Hepatocyte (in vitro differentiated cells): Measurements from ENCODE around the gene GPRC5C. TPM values are rescaled to one million over a fixed set of nuclear protein-coding genes. Genes with fewer than 3 reads are reported as not detected.
A peak's percentile ranks its signal among the peaks of the same experiment; 100 is the strongest.

Experiments used
- DNase-seq: peaks from one replicate; pipeline ENCODE4 v3.0.0-alpha.2; 2016; ENCODE audit warnings: low spot score
- H2AFZ ChIP-seq: fragments of 200-600 bp; sonication (generic); 2 replicates; pipeline ENCODE4 v1.6.0; 2016; ENCODE audit warnings: antibody characterized with exemption, mild to moderate bottlenecking
- H3K27ac ChIP-seq: fragments of 200-600 bp; sonication (generic); 2 replicates; pipeline ENCODE4 v1.5.1; 2016; ENCODE audit warnings: mild to moderate bottlenecking
- H3K27me3 ChIP-seq: fragments of 200-600 bp; sonication (generic); 2 replicates; pipeline ENCODE4 v1.6.1; 2016
- H3K36me3 ChIP-seq: fragments of 200-600 bp; sonication (generic); replicated peaks from 2 replicates; pipeline ENCODE4 v1.5.1; 2016; ENCODE audit warnings: low read depth; ENCODE audit not compliant: insufficient read depth
- H3K4me1 ChIP-seq: fragments of 200-600 bp; sonication (generic); 2 replicates; pipeline ENCODE4 v1.5.1; 2016; ENCODE audit warnings: mild to moderate bottlenecking, moderate library complexity; ENCODE audit not compliant: insufficient read depth
- H3K4me2 ChIP-seq: fragments of 200-600 bp; sonication (generic); 2 replicates; pipeline ENCODE4 v1.6.0; 2016
- H3K4me3 ChIP-seq: fragments of 200-600 bp; sonication (generic); 2 replicates; pipeline ENCODE4 v1.5.1; 2016; ENCODE audit warnings: mild to moderate bottlenecking
- H3K79me2 ChIP-seq: fragments of 200-600 bp; sonication (generic); 2 replicates; pipeline ENCODE4 v1.6.0; 2017; ENCODE audit warnings: mild to moderate bottlenecking
- H3K9me2 ChIP-seq: fragments of 200-600 bp; sonication (generic); replicated peaks from 2 replicates; pipeline ENCODE4 v1.6.0; 2017; ENCODE audit warnings: mild to moderate bottlenecking; ENCODE audit not compliant: insufficient read depth
- H3K9me3 ChIP-seq: fragments of 200-600 bp; sonication (generic); 2 replicates; pipeline ENCODE4 v1.5.1; 2016; ENCODE audit warnings: low read depth, mild to moderate bottlenecking
- H4K20me1 ChIP-seq: fragments of 200-600 bp; sonication (generic); 2 replicates; pipeline ENCODE4 v1.6.0; 2016; ENCODE audit warnings: mild to moderate bottlenecking; ENCODE audit not compliant: insufficient read depth, poor library complexity, severe bottlenecking
- EZH2 ChIP-seq: fragments of 200-600 bp; sonication (generic); IDR thresholded peaks from 2 replicates; pipeline ENCODE4 v1.6.1; 2016; ENCODE audit warnings: antibody characterized with exemption, mild to moderate bottlenecking, borderline replicate concordance
- EZH2phosphoT487 ChIP-seq: fragments of 200-600 bp; sonication (generic); IDR thresholded peaks from one replicate; pipeline ENCODE4 v1.6.1; 2018; ENCODE audit warnings: antibody characterized with exemption, mild to moderate bottlenecking, low read depth, moderate library complexity; ENCODE audit not compliant: unreplicated experiment, severe bottlenecking
- WGBS: methylation state at CpG from one replicate; pipeline ENCODE4 v1.1.6; 2016; ENCODE audit warnings: low lambda C conversion rate; ENCODE audit errors: missing lambda C conversion rate; 5-methylcytosine and 5-hydroxymethylcytosine counted together
- polyA plus RNA-seq: library from polyadenylated mRNA; unstranded; fragments of >200 nt; fragmentation: Nextera tagmentation; extraction: Ambion mirVana; gene quantifications from 2 replicates; pipeline ENCODE4 v1.2.1, GENCODE V29; 2016
- small RNA-seq: library from RNA; depleted of rRNA; stranded (forward); fragments of <200 nt; gene quantifications from one replicate; pipeline ENCODE3, GENCODE V24; 2014
- total RNA-seq: library from RNA; depleted of rRNA; stranded (reverse); fragments of >200 nt; gene quantifications from 2 replicates; pipeline ENCODE4 v1.2.3, GENCODE V29; 2014
- TF ChIP-seq, protein P1 (sequence below): fragments of 200-600 bp; sonication (generic); IDR thresholded peaks from 2 replicates; pipeline ENCODE4 v1.5.1; 2016; ENCODE audit warnings: antibody characterized with exemption, mild to moderate bottlenecking; ENCODE audit not compliant: poor library complexity

GPRC5C gene
- total and polyA plus RNA-seq, 2 experiments from 2014 or later: 150 to 237 TPM

DNA sequence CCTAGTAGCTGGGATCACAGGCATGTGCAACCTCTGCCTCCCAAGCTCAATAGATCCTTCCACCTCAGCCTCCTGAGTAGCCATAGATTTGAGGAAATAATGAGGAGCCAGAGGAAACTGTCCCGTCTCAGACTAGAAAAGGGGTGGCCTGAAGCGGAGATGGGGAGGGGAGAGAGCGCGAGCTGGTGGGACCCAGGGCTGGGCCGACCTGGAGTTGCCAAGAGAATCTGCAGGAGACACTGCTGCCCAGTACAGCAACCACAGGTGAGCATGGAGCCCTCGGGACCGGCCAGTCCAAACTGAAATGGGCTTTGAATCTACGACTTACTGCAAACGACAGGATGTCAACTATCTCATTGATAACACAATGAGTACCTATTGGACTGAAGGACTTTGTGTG lies 58.8 kb downstream of the GPRC5C start:
- WGBS: 86% methylated on average over 9 of the region's 9 CpGs

DNA sequence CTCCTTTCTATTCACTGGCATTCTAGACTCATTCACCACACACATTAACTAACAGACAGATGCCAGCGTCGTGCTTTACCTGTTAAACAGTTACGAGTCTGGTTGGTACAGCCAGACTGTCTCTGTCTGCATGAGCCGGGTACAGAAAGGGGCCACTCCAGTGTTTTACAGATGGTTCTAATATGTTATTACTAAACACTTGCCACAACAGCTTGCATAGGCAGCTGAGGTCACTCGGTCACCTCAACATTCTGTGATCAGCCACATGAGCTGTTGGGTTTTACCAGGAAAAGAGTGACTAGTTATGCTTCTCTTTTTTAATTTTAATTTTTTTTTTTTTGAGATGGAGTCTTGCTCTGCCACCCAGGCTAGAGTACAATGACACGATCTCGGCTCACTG lies 59.7 kb downstream of the GPRC5C start:
- H3K9me3 ChIP-seq: no peaks in the 10 kb centered on the region
- H3K4me1 ChIP-seq: no peaks in the 10 kb centered on the region
- TF ChIP-seq, protein P1, sequence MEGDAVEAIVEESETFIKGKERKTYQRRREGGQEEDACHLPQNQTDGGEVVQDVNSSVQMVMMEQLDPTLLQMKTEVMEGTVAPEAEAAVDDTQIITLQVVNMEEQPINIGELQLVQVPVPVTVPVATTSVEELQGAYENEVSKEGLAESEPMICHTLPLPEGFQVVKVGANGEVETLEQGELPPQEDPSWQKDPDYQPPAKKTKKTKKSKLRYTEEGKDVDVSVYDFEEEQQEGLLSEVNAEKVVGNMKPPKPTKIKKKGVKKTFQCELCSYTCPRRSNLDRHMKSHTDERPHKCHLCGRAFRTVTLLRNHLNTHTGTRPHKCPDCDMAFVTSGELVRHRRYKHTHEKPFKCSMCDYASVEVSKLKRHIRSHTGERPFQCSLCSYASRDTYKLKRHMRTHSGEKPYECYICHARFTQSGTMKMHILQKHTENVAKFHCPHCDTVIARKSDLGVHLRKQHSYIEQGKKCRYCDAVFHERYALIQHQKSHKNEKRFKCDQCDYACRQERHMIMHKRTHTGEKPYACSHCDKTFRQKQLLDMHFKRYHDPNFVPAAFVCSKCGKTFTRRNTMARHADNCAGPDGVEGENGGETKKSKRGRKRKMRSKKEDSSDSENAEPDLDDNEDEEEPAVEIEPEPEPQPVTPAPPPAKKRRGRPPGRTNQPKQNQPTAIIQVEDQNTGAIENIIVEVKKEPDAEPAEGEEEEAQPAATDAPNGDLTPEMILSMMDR: no peak
- TF ChIP-seq EZH2 (no peak), EZH2phosphoT487 (no peak)
- no peak overlapping the region for H3K4me2 ChIP-seq
- DNase-seq: no peak
- no peaks in the 10 kb centered on the region for H3K79me2 ChIP-seq
- no peaks in the 10 kb centered on the region for H3K9me2 ChIP-seq
- H3K27me3 ChIP-seq: no peaks in the 10 kb centered on the region
- H2AFZ ChIP-seq: no peak overlapping the region
- H3K36me3 ChIP-seq: no peaks in the 10 kb centered on the region
- no peak overlapping the region for H3K27ac ChIP-seq
- H4K20me1 ChIP-seq: no peaks in the 10 kb centered on the region
- no peak overlapping the region for H3K4me3 ChIP-seq
- WGBS: 73% methylated on average over 7 of the region's 7 CpGs

More for the DNA sequence above, 58.8 kb downstream of the GPRC5C start:
- Histone ChIP-seq H3K9me2 (no peaks in the 10 kb centered on the region), H3K36me3 (no peaks in the 10 kb centered on the region), H3K9me3 (no peaks in the 10 kb centered on the region), H3K27ac (no peak overlapping the region), H4K20me1 (no peaks in the 10 kb centered on the region), H3K27me3 (no peaks in the 10 kb centered on the region), H3K4me3 (no peak overlapping the region), H2AFZ (no peak overlapping the region), H3K4me2 (no peak overlapping the region), H3K79me2 (no peaks in the 10 kb centered on the region), H3K4me1 (no peaks in the 10 kb centered on the region)
- TF ChIP-seq, protein P1: no peak
- no peak for TF ChIP-seq EZH2
- TF ChIP-seq EZH2phosphoT487: no peak
- no peak for DNase-seq

DNA sequence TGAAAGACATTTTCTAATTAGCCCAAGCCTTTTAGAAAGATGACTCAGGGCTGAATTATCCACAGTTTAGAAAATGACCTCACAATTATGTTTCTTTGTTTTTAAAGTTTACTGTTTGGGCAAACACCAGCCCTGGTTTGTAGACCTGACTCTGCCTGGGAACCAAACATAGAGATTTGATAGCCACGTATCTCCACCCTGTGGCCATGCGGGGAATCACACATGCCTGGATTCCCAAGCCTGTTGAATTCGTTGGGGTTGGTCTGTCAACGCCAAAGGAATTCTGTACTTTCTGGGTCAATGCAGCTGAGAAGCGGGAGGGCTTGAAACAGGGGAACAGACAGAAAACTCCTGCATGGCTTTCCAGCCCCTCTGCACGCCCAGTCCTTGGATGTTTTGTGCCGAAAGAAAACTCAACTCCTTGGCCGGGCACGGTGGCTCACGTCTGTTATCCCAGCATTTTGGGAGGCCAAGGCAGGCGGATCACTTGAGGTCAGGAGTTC lies 61.5 kb downstream of the GPRC5C start:
- DNase-seq: peak; percentile 83
- no peak overlapping the region for H3K27ac ChIP-seq
- WGBS: 41% methylated on average over 11 of the region's 11 CpGs

More for the DNA sequence above, 61.5 kb downstream of the GPRC5C start:
- Histone ChIP-seq H3K36me3 (no peaks in the 10 kb centered on the region), H3K27me3 (no peaks in the 10 kb centered on the region), H3K4me1 (no peaks in the 10 kb centered on the region), H4K20me1 (no peaks in the 10 kb centered on the region), H2AFZ (no peak overlapping the region), H3K4me2 (no peak overlapping the region), H3K9me2 (no peaks in the 10 kb centered on the region), H3K4me3 (no peak overlapping the region), H3K9me3 (no peaks in the 10 kb centered on the region), H3K79me2 (no peaks in the 10 kb centered on the region)
- TF ChIP-seq EZH2: no peak
- no peak for TF ChIP-seq EZH2phosphoT487
- TF ChIP-seq, protein P1: peak; percentile 83

Small RNAs within 50 kb of the gene (small RNA-seq; reads per million reads assigned to genes)
- not detected for gene RNA5SP448

Other genes with a start within 250 kb of the GPRC5C start
- 264 and 276 TPM in 2 replicates for gene RPL38, start 228.4 kb upstream of the GPRC5C start, total RNA-seq
- 758 and 761 TPM in 2 replicates for gene RPL38, start 228.4 kb upstream of the GPRC5C start, polyA plus RNA-seq
- gene TTYH2, start 218.5 kb upstream of the GPRC5C start, total RNA-seq: 7.1 and 7.4 TPM in 2 replicates
- gene TTYH2, start 218.5 kb upstream of the GPRC5C start, polyA plus RNA-seq: 4.5 and 7.8 TPM in 2 replicates
- not detected in 2 replicates for gene DNAI2, start 157.9 kb upstream of the GPRC5C start, total RNA-seq
- not detected in 2 replicates for gene DNAI2, start 157.9 kb upstream of the GPRC5C start, polyA plus RNA-seq
- 0.20 and 0.80 TPM in 2 replicates for gene KIF19, start 105.9 kb upstream of the GPRC5C start, total RNA-seq
- gene KIF19, start 105.9 kb upstream of the GPRC5C start, polyA plus RNA-seq: 0.18 and 0.46 TPM in 2 replicates
- gene BTBD17, start 70.2 kb upstream of the GPRC5C start, total RNA-seq: 1.3 TPM in 1 of 2 replicates, not detected in the other
- gene BTBD17, start 70.2 kb upstream of the GPRC5C start, polyA plus RNA-seq: 0.39 TPM in 1 of 2 replicates, not detected in the other
- not detected in 2 replicates for gene GPR142, start 64.6 kb upstream of the GPRC5C start, total RNA-seq
- gene GPR142, start 64.6 kb upstream of the GPRC5C start, polyA plus RNA-seq: not detected in 2 replicates
- gene CD300A, start 34.5 kb downstream of the GPRC5C start, total RNA-seq: 0.20 and 1.1 TPM in 2 replicates
- gene CD300A, start 34.5 kb downstream of the GPRC5C start, polyA plus RNA-seq: 0.22 and 0.47 TPM in 2 replicates
- gene CD300LB, start 99.4 kb downstream of the GPRC5C start, total RNA-seq: not detected in 2 replicates
- not detected in 2 replicates for gene CD300LB, start 99.4 kb downstream of the GPRC5C start, polyA plus RNA-seq
- gene CD300C, start 114.0 kb downstream of the GPRC5C start, total RNA-seq: 0.43 TPM in 1 of 2 replicates, not detected in the other
- 0.47 and 0.96 TPM in 2 replicates for gene CD300C, start 114.0 kb downstream of the GPRC5C start, polyA plus RNA-seq
- 0.67 TPM in 1 of 2 replicates, not detected in the other for gene CD300H, start 135.4 kb downstream of the GPRC5C start, total RNA-seq
- gene CD300H, start 135.4 kb downstream of the GPRC5C start, polyA plus RNA-seq: 0.28 TPM in 1 of 2 replicates, not detected in the other
- not detected in 2 replicates for gene CD300LD, start 160.2 kb downstream of the GPRC5C start, total RNA-seq
- not detected in 2 replicates for gene CD300LD, start 160.2 kb downstream of the GPRC5C start, polyA plus RNA-seq
- gene CD300E, start 191.7 kb downstream of the GPRC5C start, total RNA-seq: 0.03 TPM in 1 of 2 replicates, not detected in the other
- 0.37 TPM in 1 of 2 replicates, not detected in the other for gene CD300E, start 191.7 kb downstream of the GPRC5C start, polyA plus RNA-seq